HCT116 (cell line): ENCODE measurements around the gene HIC1. TPM values are rescaled to one million over a fixed set of nuclear protein-coding genes. Genes with fewer than 3 reads are reported as not detected.

Experiments used
- ATAC-seq: fragments of 200-7000 bp; cut with Tn5 transposase; 2 replicates; pipeline ENCODE4 v1.9.1; 2020; ENCODE audit warnings: mild to moderate bottlenecking, moderate library complexity
- BruUV-seq: library from RNA; stranded (reverse); fragments of 400-500 nt; replicated peaks from 2 replicates; lab custom pipeline; 2021; lab: Mats Ljungman, UMichigan
- CTCF ChIA-PET: fragments of 300-600 bp; sonication (Branson Sonifier 250); formaldehyde crosslinking; loops from one replicate; lab custom pipeline; 2021; ENCODE audit warnings: antibody characterized with exemption; lab: Charles Lee
- POLR2A ChIA-PET: fragments of 300-600, 350-600 bp; sonication (Branson Sonifier 250); formaldehyde crosslinking; loops from one replicate; lab custom pipeline; 2021; ENCODE audit warnings: antibody characterized with exemption; lab: Charles Lee
- RAD21 ChIA-PET, 2 experiments: fragments of 300-600 bp; sonication (Branson Sonifier 250); formaldehyde crosslinking; loops; one replicate each; lab custom pipeline; 2023; ENCODE audit warnings: low total read pairs in 2 of 2; ENCODE audit not compliant: uncharacterized antibody in 2 of 2, unreplicated experiment in 2 of 2, low non-redundant PET in 1 of 2; lab: Charles Lee
- DNase-seq: peaks from one replicate; pipeline ENCODE4 v3.0.0-alpha.2; 2010; ENCODE audit warnings: low read depth, low spot score
- H2AFZ ChIP-seq: fragments of 200-600 bp; shearing (Covaris generic), sonication (generic); 2 replicates; pipeline ENCODE4 v1.6.1; 2017; ENCODE audit warnings: low read depth, mixed run types, mixed read lengths, antibody characterized with exemption, low read length; ENCODE audit not compliant: poor library complexity, severe bottlenecking
- H3K27ac ChIP-seq: 2 replicates; pipeline ENCODE4 v1.5.1; 2012; ENCODE audit warnings: low read depth, low read length
- H3K27me3 ChIP-seq: fragments of 200-600 bp; sonication (generic); 2 replicates; pipeline ENCODE4 v1.6.1; 2016; ENCODE audit warnings: mixed run types, low read length, mixed read lengths; ENCODE audit not compliant: insufficient read depth
- H3K36me3 ChIP-seq, 2 experiments: fragments of 200-500 bp in 1 of 2; fragments of 200-600 bp in 1 of 2; sonication (Bioruptor generic) in 1 of 2; sonication (generic) in 1 of 2; 2 replicates each; pipeline versions ENCODE4 v1.5.1 to v1.6.1; 2014 to 2016; ENCODE audit warnings: low read length in 2 of 2, inconsistent platforms in 1 of 2, mixed read lengths in 1 of 2, mixed run types in 1 of 2; ENCODE audit not compliant: insufficient read depth in 2 of 2, control insufficient read depth in 1 of 2
- H3K4me1 ChIP-seq, 2 experiments: fragments of 200-600 bp in 1 of 2; sonication (generic) in 1 of 2; 2 replicates each; pipeline versions ENCODE4 v1.5.1 to v1.6.1; 2012 to 2017; ENCODE audit warnings: low read length in 2 of 2, inconsistent platforms in 1 of 2, mild to moderate bottlenecking in 1 of 2, mixed read lengths in 1 of 2, mixed run types in 1 of 2, moderate library complexity in 1 of 2; ENCODE audit not compliant: insufficient read depth in 2 of 2, control insufficient read depth in 1 of 2
- H3K4me2 ChIP-seq: fragments of 200-600 bp; sonication (generic); 2 replicates; pipeline ENCODE4 v1.6.1; 2017; ENCODE audit warnings: mixed run types, low read length, mixed read lengths
- H3K4me3 ChIP-seq, 2 experiments: fragments of 200-600 bp in 1 of 2; sonication (generic) in 1 of 2; replicated peaks in 1 of 2; 2 replicates each; pipeline ENCODE4 v1.5.1; 2011 to 2016; ENCODE audit warnings: low read length in 2 of 2, control low read depth in 1 of 2, low read depth in 1 of 2, mild to moderate bottlenecking in 1 of 2, mixed read lengths in 1 of 2, mixed run types in 1 of 2
- H3K79me2 ChIP-seq: fragments of 200-600 bp; sonication (generic); 2 replicates; pipeline ENCODE4 v1.6.1; 2017; ENCODE audit warnings: mild to moderate bottlenecking, mixed run types, low read length, moderate library complexity, mixed read lengths; ENCODE audit not compliant: insufficient read depth
- H3K9ac ChIP-seq: fragments of 200-600 bp; sonication (generic); 2 replicates; pipeline ENCODE4 v1.6.1; 2016; ENCODE audit warnings: low read length, mixed read lengths
- H3K9me2 ChIP-seq: fragments of 200-600 bp; sonication (generic), shearing (Covaris generic); 2 replicates; pipeline ENCODE4 v1.6.1; 2017; ENCODE audit warnings: mixed run types, mild to moderate bottlenecking, moderate library complexity; ENCODE audit not compliant: insufficient read depth
- H3K9me3 ChIP-seq, 2 experiments: fragments of 200-500 bp in 1 of 2; fragments of 200-600 bp in 1 of 2; sonication (Bioruptor generic) in 1 of 2; sonication (generic) in 1 of 2; 2 replicates each; pipeline ENCODE4 v1.6.1; 2014 to 2017; ENCODE audit warnings: low read length in 2 of 2, mixed read lengths in 2 of 2, inconsistent platforms in 1 of 2, low read depth in 1 of 2, mild to moderate bottlenecking in 1 of 2, mixed run types in 1 of 2, moderate library complexity in 1 of 2; ENCODE audit not compliant: control insufficient read depth in 1 of 2, insufficient read depth in 1 of 2
- H4K20me1 ChIP-seq: fragments of 200-600 bp; sonication (generic), shearing (Covaris generic); 2 replicates; pipeline ENCODE4 v1.6.1; 2017; ENCODE audit warnings: mixed run types, mild to moderate bottlenecking, moderate library complexity; ENCODE audit not compliant: insufficient read depth
- CBX3 ChIP-seq: IDR thresholded peaks from 2 replicates; pipeline ENCODE4 v1.6.1; 2012; ENCODE audit warnings: low read depth
- CTCF ChIP-seq, 3 experiments: fragments of 200-600 bp in 1 of 3; sonication (generic) in 1 of 3; IDR thresholded peaks in 2 of 3; conservative IDR thresholded peaks in 1 of 3; 2 replicates each; pipeline ENCODE4 v1.5.1; 2012 to 2017; ENCODE audit warnings: low read depth in 2 of 3, low read length in 2 of 3, antibody characterized with exemption in 1 of 3, borderline replicate concordance in 1 of 3, control low read depth in 1 of 3, mild to moderate bottlenecking in 1 of 3, mixed read lengths in 1 of 3, mixed run types in 1 of 3, moderate library complexity in 1 of 3; ENCODE audit not compliant: insufficient read depth in 1 of 3
- ELF1 ChIP-seq: IDR thresholded peaks from 2 replicates; pipeline ENCODE4 v1.6.1; 2012; ENCODE audit warnings: low read depth, borderline replicate concordance
- FOSL1 ChIP-seq: IDR thresholded peaks from 2 replicates; pipeline ENCODE4 v1.6.1; 2012; ENCODE audit warnings: low read depth
- JUND ChIP-seq: IDR thresholded peaks from 2 replicates; pipeline ENCODE4 v1.6.1; 2012
- POLR2A ChIP-seq: IDR thresholded peaks from 2 replicates; pipeline ENCODE4 v1.7.0; 2011; ENCODE audit warnings: borderline replicate concordance; ENCODE audit not compliant: insufficient read depth, insufficient read length; ENCODE audit errors: extremely low read depth
- REST ChIP-seq: IDR thresholded peaks from 2 replicates; pipeline ENCODE4 v1.6.1; 2012; ENCODE audit warnings: low read depth
- SP1 ChIP-seq: IDR thresholded peaks from 2 replicates; pipeline ENCODE4 v1.6.1; 2012; ENCODE audit warnings: low read depth
- SRF ChIP-seq: IDR thresholded peaks from 2 replicates; pipeline ENCODE4 v1.6.1; 2012; ENCODE audit warnings: low read depth
- TCF7L2 ChIP-seq: IDR thresholded peaks from 2 replicates; pipeline ENCODE4 v1.7.0; 2011; ENCODE audit warnings: borderline replicate concordance, inconsistent platforms; ENCODE audit not compliant: insufficient read depth, insufficient read length; ENCODE audit errors: extremely low read depth
- YY1 ChIP-seq: IDR thresholded peaks from 2 replicates; pipeline ENCODE4 v1.6.1; 2011; ENCODE audit warnings: low read length, low read depth, moderate library complexity, mild to moderate bottlenecking; ENCODE audit not compliant: insufficient replicate concordance; ENCODE audit errors: extremely low read depth
- ZBTB33 ChIP-seq: IDR thresholded peaks from 2 replicates; pipeline ENCODE4 v1.6.1; 2011; ENCODE audit warnings: mild to moderate bottlenecking, low read length, moderate library complexity; ENCODE audit not compliant: insufficient replicate concordance; ENCODE audit errors: extremely low read depth
- intact Hi-C: fragments of 100-400 bp; cut with micrococcal nuclease; formaldehyde crosslinking; loops from 2 replicates; pipeline ENCODE4 v1.10.0; 2022
- total RNA-seq: library from RNA; stranded (reverse); gene quantifications from one replicate; pipeline ENCODE4 v1.2.1, GENCODE V29; 2021; ENCODE audit not compliant: unreplicated experiment

Gene HIC1
- total RNA-seq, 1 experiment from 2014 or later, result 0.64 TPM

- no peak overlapping the region for H3K27ac ChIP-seq
- H3K9me3 ChIP-seq, result no peaks in the 10 kb centered on the region
- no peak for TF ChIP-seq SRF
- no peak for TF ChIP-seq ELF1
- no peak for TF ChIP-seq CTCF (IDR thresholded peaks at IDR 0.05 in 2 of 3, conservative IDR thresholded peaks at IDR 0.05 in 1 of 3; ENCODE audit: borderline replicate concordance in 1 of 3, insufficient read depth in 1 of 3, low read depth in 2 of 3, low read length in 2 of 3)
- no peak for TF ChIP-seq JUND
- no peak for TF ChIP-seq REST
- no peak for TF ChIP-seq FOSL1
- TF ChIP-seq YY1, result no peak
- no peak for TF ChIP-seq TCF7L2
- no peak for TF ChIP-seq POLR2A
- TF ChIP-seq ZBTB33, result no peak
- TF ChIP-seq SP1, result no peak
- TF ChIP-seq CBX3, result no peak
- ChIA-PET CTCF (interaction anchor here (3.3 kb wide), 1 partner anchor 16 kb away, joined by 8 read pairs; no protein-coding TSS in a partner anchor), POLR2A (no interaction called here), RAD21 (no interaction called here)
- no peak for DNase-seq
- BruUV-seq, result no TSS peak
- no peaks in the 10 kb centered on the region for H4K20me1 ChIP-seq
- no peak overlapping the region for H2AFZ ChIP-seq
- H3K4me2 ChIP-seq, result no peak overlapping the region
- no peaks in the 10 kb centered on the region for H3K9me2 ChIP-seq
- no peak for ATAC-seq
- no peak overlapping the region for H3K9ac ChIP-seq
- intact Hi-C loops, result no loop called here
- no peak overlapping the region for H3K4me3 ChIP-seq
- no peaks in the 10 kb centered on the region for H3K27me3 ChIP-seq
- H3K4me1 ChIP-seq, result peaks cover 0 to 14% of the 10 kb centered on the region in 2 experiments; a peak in 1 of 4 replicates
- 0 out of 4 replicates have a peak, but pooled peaks cover 0 to 2% of the 10 kb centered on the region in 2 experiments for H3K36me3 ChIP-seq
- no peaks in the 10 kb centered on the region for H3K79me2 ChIP-seq
Observed at GRCh38 chr17:2074919-2075318, 20.0 kb downstream of the HIC1 start.
